ENCODE results near the gene MEP1A.

- no peak for TF ChIP-seq CTCF (IDR thresholded peaks at IDR 0.05)
- no peak for TF ChIP-seq POLR2A (IDR thresholded peaks at IDR 0.05)
These were observed 28.2 kb upstream of the MEP1A start for GRCh38 chr6:46764961-46765360.
